Ascending aorta (tissue), 2 donors: Measurements from ENCODE around the gene ARMC5. TPM values are rescaled to one million over a fixed set of nuclear protein-coding genes. Genes with fewer than 3 reads are reported as not detected.
A peak's percentile ranks its signal among the peaks of the same experiment; 100 is the strongest.

ENCODE experiments used
- DNase-seq, 2 donors: peaks; one replicate each; pipeline ENCODE4 v3.0.0-alpha.2; 2019; ENCODE audit warnings: low spot score in 2 of 2
- H3K27ac ChIP-seq, 2 donors: fragments of 200-600 bp; sonication (generic); one replicate each; pipeline ENCODE4 v1.5.1; 2016 to 2017; ENCODE audit warnings: mild to moderate bottlenecking in 1 of 2
- H3K27me3 ChIP-seq: fragments of 200-600 bp; sonication (generic); one replicate; pipeline ENCODE4 v1.5.1; 2017
- H3K36me3 ChIP-seq, 2 donors: fragments of 200-600 bp; sonication (generic); one replicate each; pipeline ENCODE4 v1.5.1; 2016
- H3K4me1 ChIP-seq, 2 donors: fragments of 200-600 bp; sonication (generic); one replicate each; pipeline ENCODE4 v1.5.1; 2016 to 2017; ENCODE audit warnings: mild to moderate bottlenecking in 1 of 2
- H3K4me3 ChIP-seq, 2 donors: fragments of 200-600 bp; sonication (generic); one replicate each; pipeline ENCODE4 v1.5.1; 2016 to 2017; ENCODE audit warnings: mild to moderate bottlenecking in 1 of 2
- H3K9me3 ChIP-seq, 2 donors: fragments of 200-600 bp; sonication (generic); one replicate each; pipeline ENCODE4 v1.5.1; 2016
- CTCF ChIP-seq, 3 experiments: fragments of 200-600 bp in 2 of 3; fragments of 450-650 bp in 1 of 3; sonication (generic) in 2 of 3; IDR thresholded peaks; one replicate each; pipeline ENCODE4 v1.5.1; 2016 to 2019; ENCODE audit warnings: antibody characterized with exemption in 3 of 3, mild to moderate bottlenecking in 1 of 3, moderate library complexity in 1 of 3
- intact Hi-C: fragments of 100-400 bp; cut with DNase I; formaldehyde crosslinking; loops from one replicate; pipeline ENCODE4 v1.15.1; 2023
- total RNA-seq: library from RNA; depleted of rRNA; stranded (reverse); fragments of >200 nt; gene quantifications from one replicate; pipeline ENCODE4 v1.1.0, GENCODE V29; 2016

ARMC5 gene
- total RNA-seq, 1 donor from 2014 or later: 10.0 TPM

GRCh38 chr16:31484491-31485171 is 25.3 kb downstream of the ARMC5 start:
- no peak for TF ChIP-seq CTCF (IDR thresholded peaks at IDR 0.05)
- Histone ChIP-seq H3K36me3 (no peaks in the 10 kb centered on the region), H3K27ac (no peak overlapping the region), H3K4me1 (peaks cover 10 to 15% of the 10 kb centered on the region in 2 donors), H3K27me3 (no peaks in the 10 kb centered on the region), H3K4me3 (no peak overlapping the region), H3K9me3 (no peaks in the 10 kb centered on the region)
- no peak for DNase-seq
- intact Hi-C loops: no loop called here

GRCh38 chr16:31485571-31485970 is 26.3 kb downstream of the ARMC5 start:
- no peak for DNase-seq

GRCh38 chr16:31486045-31486444 is 26.7 kb downstream of the ARMC5 start:
- H3K4me3 ChIP-seq: no peak overlapping the region
- H3K36me3 ChIP-seq: peaks cover 0 to 10% of the 10 kb centered on the region in 2 donors
- no peak for DNase-seq
- H3K27ac ChIP-seq: no peak overlapping the region
- H3K9me3 ChIP-seq: no peaks in the 10 kb centered on the region
- H3K4me1 ChIP-seq: peaks cover 10 to 15% of the 10 kb centered on the region in 2 donors
- intact Hi-C loops: no loop called here
- no peaks in the 10 kb centered on the region for H3K27me3 ChIP-seq
- no peak for TF ChIP-seq CTCF (IDR thresholded peaks at IDR 0.05)

More at GRCh38 chr16:31485571-31485970, 26.3 kb downstream of the ARMC5 start:
- peaks cover 10 to 15% of the 10 kb centered on the region in 2 donors for H3K4me1 ChIP-seq
- intact Hi-C loops: no loop called here
- H3K27me3 ChIP-seq: no peaks in the 10 kb centered on the region
- TF ChIP-seq CTCF (IDR thresholded peaks at IDR 0.05): no peak
- H3K36me3 ChIP-seq: peaks cover 0 to 9% of the 10 kb centered on the region in 2 donors
- no peak overlapping the region for H3K27ac ChIP-seq
- H3K9me3 ChIP-seq: no peaks in the 10 kb centered on the region
- no peak overlapping the region for H3K4me3 ChIP-seq

GRCh38 chr16:31487071-31487719 is 27.9 kb downstream of the ARMC5 start:
- no peak overlapping the region for H3K27ac ChIP-seq
- no peak for DNase-seq

More at GRCh38 chr16:31487071-31487719, 27.9 kb downstream of the ARMC5 start:
- TF ChIP-seq CTCF (IDR thresholded peaks at IDR 0.05): no peak
- Histone ChIP-seq H3K27me3 (no peaks in the 10 kb centered on the region), H3K4me3 (peak overlapping the region; percentile 66 to 68), H3K4me1 (peaks cover 10 to 15% of the 10 kb centered on the region in 2 donors), H3K36me3 (peaks cover 3 to 19% of the 10 kb centered on the region in 2 donors), H3K9me3 (no peaks in the 10 kb centered on the region)
- intact Hi-C loops: no loop called here
